GM18858 (cell line): ENCODE measurements around the gene NOP14.
"Not testable (repeated sequence)": the region's sequence is repeated elsewhere in the genome, so short reads cannot be mapped to it uniquely, and the experiment has no call there.

Experiments used
- ATAC-seq: cut with Tn5 transposase; IDR thresholded peaks from one replicate; pipeline ENCODE4 v1.9.1; 2021; ENCODE audit not compliant: unreplicated experiment

The NOP14 gene

DNA sequence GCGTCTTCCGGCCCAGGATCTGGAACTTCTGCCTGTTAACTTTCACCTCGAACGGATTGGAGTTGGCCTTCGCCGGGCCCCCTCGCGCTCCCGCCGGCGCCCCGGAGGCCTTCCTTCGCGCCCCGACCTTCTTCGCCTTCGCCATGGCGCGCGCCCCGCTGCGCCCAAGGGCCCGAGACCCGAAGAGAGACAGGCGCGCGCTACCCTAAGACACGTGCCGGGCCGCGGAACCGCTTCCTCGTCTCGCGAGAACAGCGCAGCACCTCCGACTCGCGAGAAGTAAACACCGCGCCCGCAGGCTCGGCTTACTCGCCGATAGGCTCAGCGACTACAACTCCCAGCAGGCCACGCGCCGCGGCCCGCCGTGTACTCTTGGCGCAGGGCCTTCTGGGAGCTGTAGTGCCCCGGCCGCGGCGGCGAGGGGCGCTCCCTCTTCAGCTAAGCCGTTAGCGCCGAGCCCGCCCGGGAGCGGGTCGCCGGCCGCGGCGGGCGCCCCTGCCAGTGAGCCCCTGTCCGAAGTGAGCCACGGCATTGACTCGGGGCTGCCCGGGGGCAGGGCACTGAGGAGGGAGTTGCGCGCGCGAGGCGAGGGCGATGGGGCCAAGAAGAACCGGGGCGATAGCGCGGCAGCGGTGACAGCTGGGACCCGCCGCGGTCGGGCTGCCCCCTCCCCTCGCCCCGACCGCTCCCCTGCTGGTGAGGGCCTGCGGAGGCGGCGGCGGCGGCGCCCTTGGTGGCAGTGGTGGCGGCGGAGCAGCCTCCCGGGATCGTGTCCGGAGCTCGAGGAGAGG, at the start of gene NOP14, which contains the start of gene GRK4:
Gene NOP14 (minus strand): TSS at position 232 of the 791 bp plus-strand sequence. CDS start 87 bp downstream, at position 145.
Gene GRK4 (plus strand): TSS at position 397 of the 791 bp plus-strand sequence. CDS start 500 bp downstream, outside the sequence.
- ATAC-seq: peak; percentile 81

DNA sequence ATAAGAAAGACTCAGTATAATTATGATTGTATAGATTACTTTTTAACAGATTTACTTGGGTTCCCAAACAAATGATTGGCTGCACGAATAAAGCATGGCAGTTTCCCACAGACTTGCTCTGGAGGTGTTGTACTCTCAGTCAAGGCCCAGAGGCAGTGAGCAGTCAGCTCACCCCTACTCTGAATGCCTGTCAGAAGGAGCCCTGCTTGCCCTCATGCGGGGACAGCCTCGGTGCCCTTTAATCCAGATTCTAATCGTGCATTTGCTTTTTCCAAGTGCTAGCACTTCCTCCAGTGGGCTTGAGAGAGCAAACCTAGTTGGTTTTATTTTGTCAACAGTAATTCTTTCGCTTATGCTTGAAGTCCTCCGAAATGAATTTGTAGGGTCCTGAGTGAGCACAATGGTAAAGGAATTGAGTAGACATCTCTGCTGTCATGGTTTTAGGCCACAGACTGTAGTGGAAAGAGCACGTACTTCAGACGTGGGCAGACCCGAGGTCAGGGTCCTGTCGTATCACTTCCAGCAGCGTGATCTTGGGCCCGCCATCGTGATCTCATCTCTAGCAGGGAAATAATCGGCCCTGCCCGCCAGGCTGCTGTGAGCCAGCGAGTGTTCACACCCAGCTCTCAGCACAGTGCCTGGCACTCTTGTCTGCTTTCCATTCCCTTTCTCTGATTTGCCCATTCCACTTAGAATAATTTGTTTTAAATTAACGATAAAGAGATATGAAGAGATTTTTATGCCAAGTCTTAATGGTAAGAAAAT, 48.4 kb upstream of the NOP14 start:
- no peak for ATAC-seq

DNA sequence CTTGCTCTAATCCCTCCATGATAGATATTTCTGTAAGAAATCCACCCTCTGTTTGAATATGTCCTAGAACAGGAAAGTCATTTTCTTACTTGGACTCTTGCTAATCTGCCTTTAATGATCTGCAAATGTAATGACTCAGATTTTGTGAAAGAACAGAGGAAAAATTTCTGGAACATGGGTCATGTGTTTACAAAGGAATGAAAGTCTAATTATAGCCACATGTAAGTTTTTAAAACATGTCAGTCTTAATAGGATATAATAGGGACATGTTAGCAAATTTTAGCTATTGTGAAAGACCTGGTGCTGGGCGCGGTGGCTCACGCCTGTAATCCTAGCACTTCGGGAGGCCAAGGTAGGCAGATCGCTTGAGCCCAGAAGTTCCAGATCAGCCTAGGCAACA, 47.8 kb upstream of the NOP14 start:
- no peak for ATAC-seq

DNA sequence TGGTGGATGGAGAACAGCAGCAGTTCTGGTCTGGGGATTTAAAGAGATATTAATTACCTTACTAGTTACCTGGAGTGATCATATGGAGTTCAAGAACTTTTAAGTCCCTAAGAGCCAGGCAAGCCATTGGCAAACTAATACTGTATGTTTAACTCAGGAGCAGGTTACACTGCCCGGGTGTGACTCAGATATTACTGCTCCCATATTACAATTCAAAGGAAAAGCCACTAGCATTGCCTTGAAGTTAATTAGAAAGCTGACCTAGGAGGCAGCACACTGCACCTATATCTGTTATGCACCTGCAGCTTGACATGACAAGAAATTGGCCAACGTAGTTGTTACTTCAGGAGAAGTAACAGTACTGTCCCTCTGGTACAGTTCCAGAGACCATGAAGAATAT, 47.4 kb upstream of the NOP14 start:
- no peak for ATAC-seq

DNA sequence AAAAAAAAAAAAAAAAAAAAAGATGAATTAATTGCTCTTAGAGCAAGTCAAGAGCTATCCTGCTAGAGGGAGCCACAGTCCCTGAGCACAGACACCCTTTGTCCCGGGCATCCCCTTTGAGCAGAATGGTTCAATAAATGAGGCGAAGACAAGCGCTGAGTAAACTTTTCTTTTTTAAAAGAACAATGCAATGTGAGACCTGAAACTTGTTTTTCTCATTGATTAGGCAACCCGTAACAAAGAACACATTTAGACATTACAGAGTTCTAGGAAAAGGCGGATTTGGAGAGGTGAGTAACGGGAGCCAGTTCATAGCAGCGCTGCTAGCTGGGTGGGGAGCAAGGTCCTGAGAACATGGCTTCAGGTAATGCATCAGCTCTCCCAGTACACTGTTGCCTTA, 46.2 kb upstream of the NOP14 start:
- no peak for ATAC-seq

DNA sequence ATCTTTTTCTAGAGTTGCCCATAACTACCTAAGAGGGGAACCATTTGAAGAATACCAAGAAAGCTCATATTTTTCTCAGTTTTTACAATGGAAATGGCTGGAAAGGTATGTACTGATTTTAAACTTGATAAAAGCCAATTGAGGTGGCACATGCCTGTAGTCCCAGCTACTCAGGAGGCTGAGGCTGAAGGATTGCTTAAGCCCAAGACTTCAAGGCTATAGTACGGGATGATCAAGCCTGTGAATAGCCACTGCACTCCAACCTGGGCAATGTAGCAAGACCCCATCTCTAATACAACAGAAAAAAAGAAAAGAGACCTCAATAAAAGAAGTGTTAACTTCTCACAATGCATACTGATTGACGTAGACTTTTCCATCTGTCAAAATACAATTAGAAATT, 44.5 kb upstream of the NOP14 start:
- ATAC-seq: no peak

DNA sequence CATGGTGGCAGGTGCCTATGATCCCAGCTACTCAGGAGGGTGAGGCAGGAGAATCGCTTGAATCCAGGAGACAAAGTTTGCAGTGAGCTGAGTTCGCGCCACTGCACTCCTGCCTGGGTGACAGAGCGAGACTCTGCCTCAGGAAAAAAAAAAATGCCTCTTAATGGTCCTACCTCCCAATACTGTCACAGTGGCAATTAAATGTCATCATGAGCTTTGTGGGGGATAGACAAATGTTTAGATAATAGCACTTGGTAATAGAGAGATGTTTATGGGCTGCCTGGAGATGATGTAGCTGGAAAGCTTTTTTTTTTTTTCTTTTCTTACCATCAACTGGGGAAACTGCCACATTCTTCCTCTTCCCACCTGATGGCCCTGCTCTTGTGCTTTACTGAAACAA, 33.2 kb upstream of the NOP14 start:
- ATAC-seq: no peak

DNA sequence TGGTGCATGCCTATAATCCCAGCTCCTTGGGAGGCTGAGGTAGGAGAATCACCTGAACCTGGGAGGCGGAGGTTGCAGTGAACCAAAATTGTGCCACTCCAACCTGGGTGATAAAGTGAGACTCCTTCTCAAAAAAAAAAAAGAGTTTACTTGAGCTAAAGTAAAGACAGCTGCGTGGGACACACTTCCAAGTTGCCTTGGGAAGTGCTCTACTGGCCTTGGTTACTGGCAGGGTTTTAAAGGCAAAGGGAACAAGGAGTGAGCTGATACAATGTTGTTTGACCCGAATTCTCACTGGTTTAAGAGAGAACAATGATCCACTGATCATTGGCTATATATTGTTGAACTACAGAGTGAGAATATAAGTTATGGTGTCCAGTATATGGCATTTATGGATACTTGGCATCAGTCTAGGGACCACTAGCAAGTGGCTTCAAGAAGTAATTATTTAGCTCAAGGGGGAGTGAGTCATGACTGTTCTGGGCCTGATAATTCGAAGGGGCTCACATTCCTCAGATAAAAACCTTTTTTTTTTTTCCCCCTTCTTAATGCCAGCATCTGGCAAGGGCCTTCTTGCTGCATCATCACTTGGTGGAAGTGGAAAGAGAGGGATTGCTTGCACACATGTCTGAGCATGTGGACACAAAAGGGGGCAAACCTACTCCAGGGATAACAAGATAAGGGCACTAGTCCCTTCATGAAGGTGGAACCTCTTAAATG, 32.5 kb upstream of the NOP14 start:
- no peak for ATAC-seq

DNA sequence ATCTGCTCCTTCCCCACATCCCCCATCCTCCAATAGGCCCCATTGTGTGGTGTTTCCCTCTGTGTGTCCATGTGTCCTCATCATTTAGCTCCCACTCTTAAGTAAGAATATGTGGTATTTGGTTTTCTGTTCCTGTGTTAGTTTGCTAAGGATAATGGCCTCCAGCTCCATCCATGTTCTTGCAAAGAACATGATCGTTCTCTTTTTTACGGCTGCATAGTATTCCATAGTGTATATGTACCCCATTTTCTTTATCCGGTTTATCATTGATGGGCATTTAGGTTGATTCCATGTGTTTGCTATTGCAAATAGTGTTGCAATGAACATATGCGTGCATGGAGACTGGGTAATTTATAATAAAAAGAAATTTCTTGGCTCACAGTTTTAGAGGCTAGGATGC, 31.7 kb upstream of the NOP14 start:
- no peak for ATAC-seq

DNA sequence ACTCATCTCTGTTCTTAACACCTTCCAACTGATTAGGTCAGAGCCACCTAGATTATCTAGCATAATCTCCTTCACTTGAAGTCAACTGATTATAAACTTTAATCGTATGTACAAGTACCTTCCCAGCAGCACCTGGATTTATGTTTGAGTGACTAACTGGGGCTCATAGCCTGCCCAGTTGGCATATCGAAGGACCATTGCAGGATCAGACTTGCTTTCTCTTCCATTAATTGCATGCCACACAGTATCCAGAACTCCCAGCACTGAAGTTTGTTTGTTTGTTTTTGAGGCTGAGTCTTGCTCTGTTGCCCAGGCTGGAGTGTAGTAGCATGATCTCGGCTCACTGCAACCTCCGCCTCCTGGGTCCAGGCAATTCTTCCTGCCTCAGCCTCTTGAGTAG, 28.0 kb upstream of the NOP14 start:
- no peak for ATAC-seq

DNA sequence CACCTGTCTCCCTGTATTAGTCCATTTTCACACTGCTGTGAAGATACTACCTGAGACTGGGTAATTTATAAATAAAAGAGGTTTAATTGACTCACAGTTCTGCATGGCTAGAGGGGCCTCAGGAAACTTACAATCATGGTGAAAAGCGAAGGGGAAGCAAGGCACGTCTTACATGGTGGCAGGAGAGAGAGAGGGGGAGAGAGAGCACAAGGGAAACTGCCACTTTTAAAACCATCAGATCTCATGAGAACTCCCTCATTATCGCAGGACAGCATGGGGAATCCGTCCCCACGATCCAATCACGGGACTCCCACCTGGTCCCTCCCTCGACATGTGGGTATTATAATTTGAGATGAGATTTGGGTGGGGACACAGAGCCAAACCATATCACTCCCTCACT, 20.5 kb upstream of the NOP14 start:
- not testable (repeated sequence) for ATAC-seq

DNA sequence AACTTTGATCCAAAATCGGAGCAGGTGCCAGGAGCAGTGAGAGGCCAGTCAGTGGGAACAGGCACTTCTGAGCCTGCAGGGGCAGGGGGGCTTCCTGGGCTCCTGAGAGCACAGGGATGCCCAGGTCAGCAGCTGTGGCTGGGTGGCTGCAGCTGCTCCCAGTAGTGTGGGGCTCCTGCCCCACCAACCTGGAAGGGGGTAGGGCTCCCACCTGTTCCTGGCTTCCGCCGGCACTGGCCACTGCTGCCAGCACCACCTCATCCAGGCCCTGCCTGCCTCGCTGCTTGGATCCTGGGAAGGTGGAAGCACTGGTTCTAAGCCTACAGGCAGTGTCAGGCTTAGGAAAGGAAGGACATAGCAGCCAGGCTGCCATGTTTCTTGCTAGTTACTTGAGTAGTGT, 18.8 kb upstream of the NOP14 start:
- ATAC-seq: no peak

DNA sequence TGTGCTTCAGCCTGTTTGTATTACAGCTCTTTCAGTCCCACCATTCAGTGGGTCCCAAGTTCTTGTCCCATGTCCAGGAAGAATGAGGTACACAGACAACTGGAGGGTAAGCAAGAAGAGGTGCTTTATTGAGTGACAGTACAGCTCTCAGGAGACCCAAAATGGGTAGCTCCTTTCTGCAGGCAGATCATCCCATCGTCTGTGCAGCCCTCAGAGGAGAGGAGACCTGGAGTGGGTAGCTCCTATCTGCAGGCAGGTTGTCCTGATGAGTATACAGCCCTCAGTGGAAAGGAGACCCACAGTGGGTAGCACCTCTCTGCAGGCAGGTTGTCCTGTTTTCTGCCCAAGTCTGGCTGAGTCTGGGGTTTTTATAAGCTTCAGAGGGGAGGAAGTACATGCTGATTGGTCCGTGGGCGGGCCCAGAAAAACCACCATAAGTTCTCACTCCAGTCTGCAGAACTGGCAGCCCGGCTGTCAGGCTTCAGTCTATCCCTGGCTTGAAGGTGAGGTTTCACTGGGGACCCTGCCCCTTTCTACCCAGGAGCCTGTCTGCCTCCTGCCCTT, 18.1 kb upstream of the NOP14 start:
- ATAC-seq: no peak

DNA sequence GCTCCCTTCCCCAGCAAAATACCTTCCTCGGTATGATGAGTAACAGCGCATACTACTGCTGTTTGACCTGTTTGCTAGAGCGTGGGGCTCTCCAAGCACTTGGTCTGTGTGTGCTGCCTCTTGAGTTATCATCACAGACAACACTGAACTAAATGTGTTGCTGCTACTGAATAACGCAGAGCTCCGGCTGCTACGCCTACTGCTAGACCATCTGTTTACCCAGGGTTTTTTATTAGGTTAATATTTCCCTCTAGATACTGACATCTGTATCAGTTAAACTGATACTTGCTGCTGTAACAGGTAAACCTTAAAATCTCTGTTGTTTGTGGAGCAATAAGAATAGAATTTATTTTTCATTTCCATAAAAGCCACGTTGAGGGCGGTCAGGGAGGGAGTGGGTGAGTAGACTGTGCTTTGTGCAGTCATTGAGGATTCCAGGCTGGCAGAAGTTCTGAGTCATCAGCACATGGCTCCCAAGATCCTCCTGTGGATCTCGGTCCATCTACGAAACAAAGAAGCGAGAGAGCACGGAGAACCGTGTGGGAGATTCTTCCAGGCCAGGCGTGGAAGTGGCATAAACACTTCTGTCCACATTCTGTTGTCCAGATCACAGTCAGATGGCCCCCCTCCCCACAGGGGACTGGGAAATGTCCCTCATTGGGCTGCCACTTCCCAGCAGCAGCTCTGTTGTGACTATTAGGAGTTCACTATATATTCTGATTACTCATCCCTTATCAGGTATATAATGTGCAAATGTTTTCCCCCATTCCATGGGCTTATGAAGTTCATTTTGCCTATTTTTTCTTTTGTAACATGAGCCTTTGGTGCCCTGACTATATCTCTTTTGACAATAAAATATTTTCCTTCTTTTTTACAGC, 14.2 kb upstream of the NOP14 start:
- no peak for ATAC-seq

DNA sequence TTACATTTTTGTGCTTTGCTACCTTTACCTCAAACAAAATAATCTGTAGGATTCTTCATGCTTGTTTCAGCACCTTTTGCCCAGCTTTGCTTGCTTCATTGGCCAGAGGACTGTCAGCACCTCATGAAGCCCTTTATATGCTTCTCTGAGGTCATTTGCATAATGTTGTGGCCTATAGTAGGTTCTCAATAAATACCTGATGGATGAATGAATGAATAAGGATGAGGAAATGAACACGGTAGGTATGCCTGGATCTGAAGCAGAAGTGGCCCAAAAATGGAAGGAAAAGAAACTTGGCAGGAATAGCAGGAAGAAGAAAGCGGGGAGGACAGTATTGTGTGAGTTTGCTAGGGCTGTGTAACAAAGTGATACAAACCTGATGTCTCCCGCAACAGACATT, 8.1 kb upstream of the NOP14 start:
- no peak for ATAC-seq

DNA sequence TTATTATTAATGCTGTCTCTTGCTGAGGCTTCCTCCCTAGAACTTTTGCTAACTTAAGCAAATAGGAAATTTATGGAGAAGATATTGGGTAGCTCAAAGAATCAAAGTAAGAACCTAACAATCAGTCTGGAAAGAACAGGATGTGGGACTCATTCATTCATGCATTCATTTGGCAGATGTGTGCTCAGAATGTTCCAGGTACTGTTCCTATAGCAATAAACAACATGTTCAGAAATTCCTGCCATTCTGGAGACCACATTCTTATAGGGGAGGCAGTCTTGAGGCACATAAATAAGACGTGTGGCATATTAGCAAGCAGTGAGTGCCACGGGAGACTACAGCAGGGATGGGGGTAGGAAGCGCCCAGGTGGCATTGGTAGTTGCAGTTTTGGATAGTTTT, 5.2 kb upstream of the NOP14 start:
- no peak for ATAC-seq

DNA sequence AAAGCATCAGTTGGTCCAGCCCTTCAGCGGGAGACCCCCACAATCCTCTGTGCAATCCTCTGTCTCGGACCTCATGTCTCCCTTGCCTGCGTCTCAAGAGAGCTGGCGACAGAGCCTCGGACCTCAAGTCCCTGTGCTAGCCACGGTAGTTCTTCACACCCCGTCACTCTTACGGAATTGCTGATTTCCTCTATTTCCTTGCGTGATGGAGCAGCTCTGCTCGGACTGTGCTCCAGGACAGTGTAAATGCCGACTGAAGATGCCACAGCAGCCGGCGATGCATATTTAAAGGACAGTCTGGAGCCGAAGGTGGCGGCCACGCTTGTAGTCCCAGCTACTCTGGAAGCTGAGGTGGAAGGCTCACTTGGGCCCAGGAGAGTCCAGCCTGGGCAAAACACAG, 2.1 kb upstream of the NOP14 start:
- no peak for ATAC-seq

DNA sequence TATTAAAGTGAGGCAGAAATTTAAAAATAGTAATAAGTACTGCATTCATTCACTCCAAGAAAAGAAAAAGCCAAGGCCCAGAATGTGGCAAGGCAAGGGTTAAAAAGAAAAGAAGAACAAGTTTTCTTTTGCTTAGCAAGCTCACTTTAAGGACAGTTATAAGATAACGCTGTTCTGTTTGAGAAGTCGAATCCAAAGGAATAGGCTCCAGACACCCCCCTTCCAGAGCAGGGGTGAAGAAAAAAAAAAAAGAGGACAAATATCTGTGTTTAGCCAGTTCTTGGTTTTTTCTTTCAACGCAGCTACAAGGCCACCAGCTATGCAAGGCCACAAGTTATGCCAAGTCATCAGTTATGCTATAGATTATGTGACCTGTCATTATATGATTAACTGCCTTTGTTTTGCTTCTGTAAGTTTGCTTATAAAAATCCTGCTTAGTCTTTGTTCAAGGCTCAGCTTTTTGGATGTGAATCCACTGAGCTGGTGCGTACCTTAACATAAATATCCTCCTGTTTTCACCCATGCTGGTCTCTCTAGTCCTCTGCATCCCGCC, 1.6 kb upstream of the NOP14 start:
- ATAC-seq: no peak

DNA sequence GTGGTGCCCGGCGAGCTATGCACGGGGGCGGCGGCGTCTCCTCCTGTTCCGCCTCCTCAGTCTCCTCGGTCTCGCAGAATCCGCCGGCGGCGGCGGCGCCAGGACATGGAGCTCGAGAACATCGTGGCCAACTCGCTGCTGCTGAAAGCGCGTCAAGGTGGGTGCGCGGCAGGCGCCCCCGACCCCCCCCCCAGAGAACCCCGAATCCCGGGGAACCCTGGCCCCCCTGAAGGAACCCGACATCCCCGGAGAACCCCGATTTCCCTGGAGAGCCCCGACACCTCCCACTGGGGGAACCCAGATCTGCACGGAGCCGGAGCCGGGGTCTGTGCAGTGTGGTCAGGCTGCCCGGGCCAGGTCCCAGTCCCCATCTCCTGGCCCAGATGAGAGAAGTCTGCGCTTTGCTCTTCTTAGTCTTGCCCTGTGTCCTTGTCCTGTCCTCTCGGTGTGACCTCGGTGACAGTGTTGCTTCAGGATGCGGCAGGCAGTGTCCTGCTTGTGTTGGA, 813 bp upstream of the NOP14 start:
- ATAC-seq: no peak

DNA sequence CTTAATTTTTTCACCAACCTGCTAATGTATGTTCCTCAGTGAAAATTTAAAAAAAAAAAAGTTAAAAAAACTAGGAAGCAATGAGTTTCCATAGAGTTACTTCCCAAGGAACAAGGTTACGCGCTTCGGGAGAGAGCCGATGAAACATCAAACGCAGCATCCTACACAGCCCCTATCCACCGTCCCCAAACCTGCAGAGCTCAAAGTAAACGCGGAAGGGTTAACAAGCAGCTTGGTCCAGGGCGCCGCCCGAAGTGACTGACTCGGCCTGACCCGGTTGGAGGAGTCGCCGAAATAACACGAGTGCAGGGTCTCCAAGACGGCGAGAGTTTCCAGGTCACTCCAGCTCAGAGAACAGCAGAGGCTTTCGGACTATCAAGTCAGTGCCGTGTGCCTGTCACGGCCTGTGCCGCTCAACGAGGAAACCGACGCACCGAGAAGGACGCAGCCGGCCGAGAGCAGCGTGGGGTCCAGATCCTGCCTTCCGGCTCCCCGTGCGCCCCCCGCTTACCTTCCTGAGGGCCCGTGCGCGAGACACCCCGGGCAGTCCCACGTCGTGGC, 512 bp downstream of the NOP14 start:
- ATAC-seq: no peak
